HG03108 (cell line): ENCODE data around the gene SELENOM.
A peak's percentile ranks its signal among the peaks of the same experiment; 100 is the strongest.

ENCODE experiments used
- ATAC-seq: cut with Tn5 transposase; IDR thresholded peaks from one replicate; pipeline ENCODE4 v1.9.1; 2021; ENCODE audit warnings: moderate library complexity; ENCODE audit not compliant: unreplicated experiment

SELENOM gene, protein sequence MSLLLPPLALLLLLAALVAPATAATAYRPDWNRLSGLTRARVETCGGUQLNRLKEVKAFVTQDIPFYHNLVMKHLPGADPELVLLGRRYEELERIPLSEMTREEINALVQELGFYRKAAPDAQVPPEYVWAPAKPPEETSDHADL

DNA sequence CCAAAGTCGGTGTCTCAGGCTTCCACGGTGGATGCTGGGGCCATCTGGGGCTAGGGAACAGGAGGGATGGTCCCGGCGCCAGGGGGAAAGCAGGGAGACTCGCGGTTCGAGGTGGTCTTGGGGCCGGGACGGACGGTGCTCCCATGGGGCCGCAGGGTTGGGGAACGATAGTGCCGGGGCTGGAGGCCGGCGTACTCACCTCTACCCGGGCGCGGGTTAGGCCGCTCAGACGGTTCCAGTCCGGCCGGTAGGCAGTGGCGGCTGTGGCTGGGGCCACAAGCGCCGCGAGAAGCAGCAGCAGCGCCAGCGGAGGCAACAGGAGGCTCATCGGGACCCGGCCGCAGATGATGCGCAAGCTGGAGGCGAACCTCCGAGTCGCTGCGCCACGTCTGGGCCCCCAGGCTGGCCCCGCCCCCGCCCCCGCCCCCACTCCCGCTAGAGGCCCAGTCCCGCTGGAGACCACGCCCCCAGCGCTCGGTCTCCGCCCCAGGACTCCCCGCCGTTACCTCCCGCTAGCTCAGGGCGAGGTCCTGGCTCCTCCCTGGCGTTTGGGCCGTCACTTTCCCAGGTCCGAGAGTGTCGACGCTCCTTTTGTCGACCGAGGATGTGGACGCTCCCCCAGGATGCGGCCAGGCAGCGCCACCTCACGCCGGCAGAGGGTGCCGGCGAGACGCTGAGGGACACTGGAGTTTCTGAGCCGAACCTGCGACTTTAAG, at the start of gene SELENOM:
Gene SELENOM (minus strand): TSS at position 391 of the 716 bp plus-strand sequence. CDS start 63 bp downstream, at position 328.
- ATAC-seq, result peak; percentile 88

GRCh38 chr22:31155422-31155821, 48.1 kb upstream of the SELENOM start:
- ATAC-seq, result no peak

- no peak for ATAC-seq
Observed at GRCh38 chr22:31154975-31155374, 47.6 kb upstream of the SELENOM start.

- no peak for ATAC-seq
Observed at GRCh38 chr22:31153357-31153756, 46.0 kb upstream of the SELENOM start.

DNA sequence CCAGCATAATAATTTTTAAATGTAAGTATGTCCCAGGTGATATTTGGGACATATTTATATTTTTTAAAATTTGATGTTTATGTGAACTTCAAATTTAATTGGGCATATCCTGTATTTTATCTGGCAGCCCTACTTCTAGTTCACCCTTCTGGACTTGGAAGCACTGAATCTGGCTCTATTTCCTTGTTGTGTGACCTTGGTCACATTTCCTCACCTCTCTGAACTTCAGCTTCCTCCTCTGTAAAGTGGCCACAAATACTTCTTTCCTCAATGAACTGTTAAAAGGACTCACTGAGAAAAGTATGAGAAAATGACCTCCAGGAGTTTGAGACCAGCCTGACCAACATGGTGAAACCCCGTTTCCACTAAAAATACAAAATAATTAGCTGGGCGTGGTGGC, 44.5 kb upstream of the SELENOM start:
- no peak for ATAC-seq

DNA sequence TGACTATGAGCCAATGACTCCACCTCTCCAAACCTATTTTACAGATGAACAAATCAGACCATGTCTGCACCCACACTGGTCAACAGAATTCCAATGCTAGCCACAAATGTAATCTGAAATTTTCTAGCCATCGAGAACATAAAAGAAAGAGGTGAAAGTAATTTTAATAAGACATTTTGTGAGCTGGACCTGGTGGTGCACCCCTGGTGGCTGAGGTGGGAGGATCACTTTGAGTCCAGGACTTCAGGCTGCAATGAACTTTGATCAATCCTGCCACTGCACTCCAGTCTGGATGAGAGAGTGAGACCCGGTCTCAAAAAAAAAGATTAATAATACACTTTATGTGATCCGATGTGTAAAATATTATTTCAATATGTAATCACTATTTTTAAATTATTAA, 43.2 kb upstream of the SELENOM start:
- ATAC-seq, result no peak

GRCh38 chr22:31148953-31149627, 41.7 kb upstream of the SELENOM start:
- ATAC-seq, result no peak

DNA sequence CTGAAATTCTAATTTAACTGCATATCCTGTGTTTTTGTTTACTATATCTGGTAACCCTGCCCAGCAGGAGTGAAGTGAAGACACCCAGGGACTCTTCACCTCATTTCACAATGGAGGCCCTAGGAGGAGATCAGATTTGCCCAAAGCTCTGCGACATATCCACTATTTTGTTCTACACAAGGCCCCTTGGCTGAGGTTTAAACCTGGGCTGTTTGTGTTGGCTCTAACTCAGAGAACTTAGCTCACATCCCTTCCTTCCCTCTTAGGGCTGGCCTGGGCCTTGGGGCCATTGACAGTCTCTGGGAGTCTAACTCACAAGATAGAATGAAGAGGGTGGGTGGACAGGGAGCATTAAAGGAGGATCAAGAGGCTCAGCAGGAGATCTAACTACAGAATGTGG, 41.1 kb upstream of the SELENOM start:
- ATAC-seq, result no peak

DNA sequence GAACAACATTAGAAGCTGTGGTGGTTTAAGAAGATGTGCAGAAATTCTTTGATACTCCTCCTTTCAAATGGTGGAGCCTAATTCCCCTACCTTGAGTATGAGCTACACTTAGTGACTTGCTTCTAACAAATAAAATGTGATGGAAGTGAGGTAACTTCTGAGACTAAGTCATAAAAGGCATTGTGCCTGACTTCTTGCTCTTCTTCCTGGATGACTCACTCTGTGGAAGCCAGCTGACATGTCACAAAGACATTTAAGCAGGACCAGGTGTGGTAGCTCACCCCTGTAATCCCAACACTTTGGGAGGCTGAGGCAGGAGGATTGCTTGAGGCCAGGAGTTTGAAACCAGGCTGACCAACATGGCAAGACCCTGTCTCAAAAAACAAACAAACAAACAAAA, 36.9 kb upstream of the SELENOM start:
- no peak for ATAC-seq

- no peak for ATAC-seq
Observed at GRCh38 chr22:31143537-31143936, 36.2 kb upstream of the SELENOM start.

GRCh38 chr22:31143038-31143437, 35.7 kb upstream of the SELENOM start:
- ATAC-seq, result no peak

DNA sequence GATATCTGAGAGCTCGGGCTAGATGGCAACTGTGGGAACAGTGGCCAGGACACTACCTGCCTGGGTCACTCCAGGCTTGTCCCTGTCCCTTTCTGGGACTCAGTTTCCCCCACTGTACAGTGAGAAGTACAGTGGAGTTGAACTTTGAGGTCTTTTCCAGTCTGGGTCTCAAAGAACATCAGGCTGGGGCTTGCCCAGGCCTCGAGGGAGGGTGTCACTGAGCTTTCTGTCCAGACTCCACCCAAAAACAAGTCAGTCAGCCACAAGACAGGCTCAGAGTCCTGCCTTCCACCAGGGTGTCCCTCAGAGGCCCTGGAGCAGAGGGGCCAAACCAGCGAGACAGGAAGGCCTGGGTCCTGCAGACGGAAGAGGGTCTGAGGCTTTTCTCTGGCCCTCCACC, 34.9 kb upstream of the SELENOM start:
- ATAC-seq, result no peak

- ATAC-seq, result no peak
Observed at GRCh38 chr22:31141551-31141950, 34.2 kb upstream of the SELENOM start.

DNA sequence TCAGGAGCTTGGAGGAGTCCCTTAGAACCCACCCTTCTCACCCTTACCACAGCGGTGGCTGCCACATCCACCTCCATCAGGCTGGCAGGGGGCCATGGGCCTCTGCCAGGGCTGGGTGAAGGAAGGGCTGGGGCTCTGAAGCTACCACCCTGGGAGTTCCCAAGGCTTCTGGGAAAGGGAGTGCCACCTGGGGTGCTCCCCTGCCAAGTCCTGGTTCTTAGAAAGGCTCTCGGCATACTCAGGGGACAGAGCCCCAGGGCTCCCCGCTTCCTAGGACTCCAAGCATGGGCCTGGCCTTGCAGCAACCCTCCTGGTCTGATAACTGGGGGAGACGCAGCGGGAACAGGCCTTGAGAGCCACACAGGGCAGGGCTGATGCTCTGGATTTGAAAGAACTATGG, 33.4 kb upstream of the SELENOM start:
- no peak for ATAC-seq

GRCh38 chr22:31139866-31140716, 32.7 kb upstream of the SELENOM start, which contains the start of gene PLA2G3:
Gene PLA2G3, minus strand, starts transcription at chr22:31140508. Its CDS starts 154 bp downstream, at chr22:31140354.
- no peak for ATAC-seq

DNA sequence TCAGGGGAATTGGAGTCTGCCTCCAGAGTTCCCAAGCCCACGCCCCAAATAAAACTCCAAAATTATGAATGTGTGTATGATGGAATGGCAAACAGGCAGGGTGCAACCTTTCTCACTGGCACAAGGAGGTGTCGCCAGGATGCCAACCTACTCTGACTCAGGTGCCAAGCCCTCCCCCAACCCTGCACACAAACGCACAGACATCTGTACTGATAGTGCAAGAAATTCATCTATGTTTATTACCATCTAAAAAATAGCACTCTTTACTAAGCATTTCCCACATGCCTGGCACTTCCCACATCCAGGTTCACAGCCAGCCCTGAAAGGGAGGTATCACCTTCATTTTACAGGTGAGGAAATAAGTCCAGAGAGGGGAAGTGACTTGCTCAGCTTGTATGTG, 31.7 kb upstream of the SELENOM start:
- no peak for ATAC-seq

DNA sequence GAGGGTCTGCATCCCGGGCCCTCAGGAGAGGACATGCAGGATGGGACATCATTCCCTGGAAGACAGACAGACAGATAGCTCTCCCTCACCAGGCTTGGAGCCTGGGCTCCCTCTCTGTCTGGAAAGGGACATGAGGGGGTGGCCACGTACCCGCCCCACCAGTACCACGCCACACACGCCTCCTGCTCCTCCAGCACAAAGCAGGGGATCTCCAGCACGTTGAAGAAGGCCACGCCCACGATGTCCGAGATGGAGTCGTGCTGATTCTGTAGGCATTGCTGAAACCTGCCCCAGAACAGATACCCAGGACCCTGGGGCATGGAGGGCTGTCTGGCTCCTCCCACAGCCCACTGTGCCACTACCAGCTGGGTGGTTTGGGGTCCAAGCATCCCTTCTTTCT, 30.8 kb upstream of the SELENOM start:
- ATAC-seq, result no peak

DNA sequence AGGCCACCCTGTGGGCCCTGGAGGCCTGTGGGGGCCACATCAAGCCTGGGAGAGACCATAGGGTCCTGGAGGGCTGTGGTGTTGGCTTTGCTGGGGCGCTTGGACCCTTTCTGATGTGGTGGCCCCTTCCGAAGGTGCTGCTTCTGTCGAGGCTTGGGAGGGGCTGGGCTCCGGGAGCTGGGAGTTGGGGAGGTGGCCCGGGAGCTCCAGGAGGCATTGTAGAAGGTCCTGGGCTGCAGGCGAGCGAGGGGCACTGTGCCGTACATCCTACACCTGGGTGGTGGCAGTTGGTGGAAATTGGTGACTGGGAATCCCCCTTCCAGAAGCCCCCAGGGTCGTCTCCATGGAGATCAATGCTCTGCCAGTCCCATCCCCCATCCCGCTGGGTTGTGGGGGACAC, 30.4 kb upstream of the SELENOM start:
- ATAC-seq, result no peak

GRCh38 chr22:31136711-31137110, 29.3 kb upstream of the SELENOM start:
- no peak for ATAC-seq

GRCh38 chr22:31136155-31136554, 28.8 kb upstream of the SELENOM start:
- ATAC-seq, result no peak

DNA sequence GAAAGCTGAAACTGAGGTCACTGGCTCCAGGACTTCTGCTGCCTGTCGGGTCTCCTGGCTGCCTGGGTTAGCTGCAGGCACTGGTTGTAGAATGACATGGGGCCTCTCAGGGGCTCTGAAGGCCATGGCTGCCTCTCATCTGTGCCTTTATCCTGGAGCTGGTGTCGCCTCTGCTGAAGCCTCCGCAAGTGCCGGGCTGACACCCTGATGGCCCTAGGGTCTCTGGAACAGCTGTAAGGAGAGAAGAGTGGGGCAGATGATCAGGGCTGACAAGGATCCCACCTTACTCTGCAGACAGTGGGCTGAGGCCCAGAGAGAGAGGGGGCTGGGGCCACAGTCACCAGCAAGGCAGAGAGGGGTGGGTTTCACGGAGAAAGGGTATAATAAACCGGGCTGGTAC, 28.3 kb upstream of the SELENOM start:
- no peak for ATAC-seq
